Stimulated activated CD8-positive, alpha-beta memory T cell treated with anti-CD3 and anti-CD28 coated beads, Interleukin-4, amount 100 ng/mL, for 1 hour (primary cell): ENCODE measurements around the gene NSUN5.
"Not testable (repeated sequence)": the region's sequence is repeated elsewhere in the genome, so short reads cannot be mapped to it uniquely, and the experiment has no call there.

Experiments
- DNase-seq, 2 donors: peaks; one replicate each; pipeline ENCODE4 v3.0.0-alpha.2; 2020; ENCODE audit warnings: low read depth in 2 of 2, low spot score in 1 of 2

Gene NSUN5

DNA sequence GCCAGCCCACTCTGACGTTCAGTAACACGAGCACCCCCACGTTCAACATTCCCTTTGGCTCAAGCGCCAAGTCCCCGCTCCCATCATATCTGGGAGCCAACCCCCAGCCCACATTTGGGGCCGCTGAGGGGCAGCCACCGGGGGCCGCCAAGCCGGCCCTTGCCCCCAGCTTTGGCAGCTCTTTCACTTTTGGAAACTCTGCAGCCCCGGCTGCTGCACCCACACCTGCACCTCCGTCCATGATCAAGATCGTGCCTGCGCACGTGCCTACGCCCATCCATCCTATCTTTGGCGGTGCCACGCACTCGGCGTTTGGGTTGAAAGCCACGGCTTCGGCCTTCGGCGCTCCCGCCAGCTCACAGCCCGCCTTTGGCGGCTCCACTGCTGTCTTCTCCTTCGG, 10.9 kb downstream of the NSUN5 start:
- DNase-seq, result not testable (repeated sequence)

GRCh38 chr7:73297235-73297634, 11.4 kb downstream of the NSUN5 start:
- DNase-seq, result not testable (repeated sequence)

GRCh38 chr7:73277210-73277609, 31.4 kb downstream of the NSUN5 start:
- DNase-seq, result not testable (repeated sequence)

DNA sequence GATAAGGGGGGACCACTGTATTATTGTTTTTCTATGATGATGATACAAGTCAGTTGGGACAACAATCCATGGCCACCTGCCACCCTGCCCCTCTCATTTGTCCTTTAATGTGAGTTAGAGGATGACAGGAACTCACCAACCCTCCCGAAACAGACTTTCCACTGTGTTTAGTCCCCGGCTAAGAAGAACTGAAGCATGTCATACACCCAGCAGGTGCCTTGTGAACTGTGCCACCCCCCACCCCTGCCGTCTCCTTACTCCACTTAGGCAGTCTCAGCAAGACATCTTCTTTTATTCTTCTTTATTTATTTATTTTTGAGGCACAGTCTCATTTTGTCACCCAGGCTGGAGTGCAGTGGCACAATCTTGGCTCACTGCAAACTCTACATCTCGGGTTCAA, 40.8 kb downstream of the NSUN5 start:
- not testable (repeated sequence) for DNase-seq

GRCh38 chr7:73266719-73267368, 41.8 kb downstream of the NSUN5 start:
- not testable (repeated sequence) for DNase-seq

GRCh38 chr7:73262416-73262815, 46.2 kb downstream of the NSUN5 start:
- DNase-seq, result not testable (repeated sequence)
